RPMI7951 (cell line): ENCODE data around the gene NIPBL. TPM values are rescaled to one million over a fixed set of nuclear protein-coding genes. Genes with fewer than 3 reads are reported as not detected.
"Not testable (repeated sequence)": the region's sequence is repeated elsewhere in the genome, so short reads cannot be mapped to it uniquely, and the experiment has no call there.

Experiments used
- DNase-seq: peaks from one replicate; pipeline ENCODE4 v3.0.0-alpha.2; 2012; ENCODE audit warnings: low read depth
- total RNA-seq: library from RNA; depleted of rRNA; stranded (reverse); fragments of >200 nt; shearing (Covaris generic); gene quantifications from 2 replicates; pipeline ENCODE4 v1.2.3, GENCODE V29; 2014

NIPBL gene
- total RNA-seq, 1 experiment from 2014 or later = 21.5 TPM

DNA sequence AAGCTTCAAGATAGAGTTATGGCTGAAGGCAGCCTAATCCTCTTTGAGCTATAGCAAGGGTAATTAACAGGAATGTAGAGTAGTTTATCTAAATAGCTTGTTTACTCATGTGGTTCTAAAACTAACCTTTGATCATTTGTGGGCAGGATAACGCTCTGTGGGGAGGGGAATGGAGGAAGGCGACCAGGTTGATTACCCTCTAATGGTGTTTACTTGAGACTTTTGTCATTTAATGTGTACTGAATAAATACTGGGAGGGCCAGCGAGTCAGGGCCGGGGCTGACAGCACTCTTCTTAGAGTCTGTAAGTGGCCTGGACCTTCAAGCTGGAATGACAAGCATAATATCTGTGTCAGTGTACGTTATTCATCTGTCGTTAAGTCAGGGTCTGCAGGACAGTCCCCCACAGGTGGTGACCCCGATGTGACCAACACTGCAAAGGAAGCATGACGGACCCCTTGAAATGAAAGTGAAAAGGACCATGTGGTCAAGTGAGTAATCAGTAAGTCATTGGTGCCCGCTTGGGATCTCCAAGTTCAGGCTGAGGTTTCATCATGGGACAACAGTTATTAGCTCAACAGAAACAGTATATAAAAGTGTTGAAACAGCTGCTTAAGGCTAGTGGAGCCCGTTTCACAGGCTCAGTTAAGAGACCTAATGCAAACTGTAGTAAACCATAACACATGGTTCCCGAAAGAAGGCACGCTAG is 210.1 kb downstream of the NIPBL start:
- peak; percentile 49 for DNase-seq

DNA sequence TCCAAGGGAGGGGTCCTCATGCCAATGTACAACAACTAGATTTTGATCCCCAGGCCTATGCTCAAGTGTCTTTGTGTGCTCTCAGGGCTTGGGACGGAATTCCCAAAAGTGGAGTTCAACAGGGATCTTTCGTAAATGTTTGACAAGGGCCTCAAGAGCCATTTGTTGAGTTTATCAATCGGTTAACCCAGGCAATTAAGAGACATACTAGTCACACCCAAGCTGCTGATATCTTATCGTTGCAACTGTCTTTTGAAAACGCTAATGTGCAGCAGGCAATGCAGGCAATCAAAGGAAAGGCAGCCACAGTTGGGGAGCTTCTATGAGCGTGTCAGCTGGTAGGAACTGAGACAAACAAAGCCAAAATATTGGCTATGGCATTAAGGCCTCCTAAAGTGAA is 211.4 kb downstream of the NIPBL start:
- no peak for DNase-seq

DNA sequence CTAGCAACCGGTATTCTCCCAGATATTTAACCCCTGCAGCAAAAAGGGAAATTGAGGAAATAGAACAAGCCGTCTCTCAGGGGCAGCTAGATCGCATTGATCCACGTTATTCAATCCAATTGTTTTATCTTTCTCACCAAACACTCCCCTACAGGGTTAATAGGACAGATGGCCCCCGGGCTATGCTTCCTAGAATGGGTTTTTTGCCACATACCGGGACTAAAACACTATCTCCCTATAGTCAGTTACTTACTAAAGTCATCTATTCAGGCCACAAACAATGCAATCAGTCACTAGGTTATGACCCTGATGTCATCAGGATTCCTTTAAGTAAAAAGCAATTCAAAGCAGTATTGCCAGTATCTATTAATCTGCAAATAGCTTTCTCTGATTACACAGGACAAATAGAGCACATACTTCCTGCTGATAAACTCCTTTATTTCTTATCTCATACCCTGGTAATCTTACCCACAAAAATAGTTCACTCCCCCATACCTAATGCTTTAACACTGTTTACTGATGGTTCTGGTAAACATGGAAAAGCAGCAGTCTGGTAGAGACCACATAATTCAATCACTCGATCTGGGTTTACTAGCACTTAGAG is 213.7 kb downstream of the NIPBL start:
- DNase-seq = no peak

DNA sequence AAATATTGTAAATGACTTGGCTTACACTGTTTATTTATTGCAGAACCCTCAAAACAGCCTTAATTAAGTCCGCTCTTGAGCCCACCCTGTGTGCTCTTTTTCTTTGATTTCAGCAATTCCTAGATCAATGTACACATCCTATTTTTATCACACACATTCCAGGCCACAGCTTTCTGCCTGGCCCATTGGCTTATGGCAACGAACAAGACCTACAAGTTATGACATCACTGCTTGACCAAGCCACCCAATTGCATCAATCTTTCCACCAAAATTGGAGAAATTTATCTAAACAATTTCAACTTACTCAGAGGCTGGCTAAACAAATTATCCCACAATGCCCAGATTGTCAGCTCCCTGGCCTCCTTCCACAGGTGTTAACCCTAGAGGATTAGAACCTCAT is 214.2 kb downstream of the NIPBL start:
- no peak for DNase-seq

DNA sequence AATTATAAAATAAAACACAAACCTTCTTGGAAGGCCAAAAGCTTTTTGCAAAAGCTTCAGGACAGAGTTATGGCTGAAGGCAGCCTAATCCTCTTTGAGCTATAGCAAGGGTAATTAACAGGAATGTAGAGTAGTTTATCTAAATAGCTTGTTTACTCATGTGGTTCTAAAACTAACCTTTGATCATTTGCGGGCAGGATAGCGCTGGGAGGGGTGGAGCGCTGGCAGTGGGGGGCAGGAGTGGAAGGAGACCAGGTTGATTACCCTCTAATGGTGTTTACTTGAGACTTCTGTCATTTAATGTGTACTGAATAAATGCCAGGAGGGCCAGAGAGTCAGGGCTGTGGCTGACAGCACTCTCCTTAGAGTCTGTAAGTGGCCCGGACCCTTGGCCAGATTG is 217.2 kb downstream of the NIPBL start:
- not testable (repeated sequence) for DNase-seq

DNA sequence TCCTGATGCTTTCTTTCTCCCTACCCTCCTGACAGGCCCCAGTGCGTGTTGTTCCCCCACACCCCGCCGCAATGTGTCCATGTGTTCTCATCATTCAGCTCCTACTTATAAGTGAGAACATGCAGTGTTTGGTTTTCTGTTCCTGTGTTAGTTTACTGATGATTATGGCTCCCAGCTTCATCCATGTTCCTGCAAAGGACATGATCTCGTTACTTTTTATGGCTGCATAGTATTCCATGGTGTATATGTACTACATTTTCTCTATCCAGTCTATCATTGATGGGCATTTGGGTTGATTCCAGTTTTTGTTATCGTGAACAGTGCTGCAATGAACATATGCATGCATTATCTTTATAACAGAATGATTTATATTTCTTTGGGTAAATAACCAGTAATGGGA is 222.7 kb downstream of the NIPBL start:
- not testable (repeated sequence) for DNase-seq

DNA sequence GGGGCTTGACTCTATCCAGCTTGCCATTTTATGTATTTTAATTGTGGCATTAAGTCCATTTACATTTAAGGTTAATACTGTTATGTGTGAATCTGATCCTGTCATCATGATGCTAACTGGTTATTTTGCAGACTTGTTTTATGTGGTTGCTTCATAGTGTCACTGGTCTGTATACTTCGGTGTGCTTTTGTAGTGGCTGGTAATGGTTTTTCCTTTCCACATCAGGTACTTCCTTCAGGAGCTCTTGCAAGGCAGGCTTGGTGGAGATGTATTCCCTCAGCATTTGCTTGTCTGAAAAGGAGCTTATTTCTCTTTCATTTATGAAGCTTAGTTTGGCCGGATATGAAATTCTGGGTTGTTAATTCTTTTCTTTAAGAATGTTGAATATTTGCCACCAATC is 226.7 kb downstream of the NIPBL start:
- no peak for DNase-seq

DNA sequence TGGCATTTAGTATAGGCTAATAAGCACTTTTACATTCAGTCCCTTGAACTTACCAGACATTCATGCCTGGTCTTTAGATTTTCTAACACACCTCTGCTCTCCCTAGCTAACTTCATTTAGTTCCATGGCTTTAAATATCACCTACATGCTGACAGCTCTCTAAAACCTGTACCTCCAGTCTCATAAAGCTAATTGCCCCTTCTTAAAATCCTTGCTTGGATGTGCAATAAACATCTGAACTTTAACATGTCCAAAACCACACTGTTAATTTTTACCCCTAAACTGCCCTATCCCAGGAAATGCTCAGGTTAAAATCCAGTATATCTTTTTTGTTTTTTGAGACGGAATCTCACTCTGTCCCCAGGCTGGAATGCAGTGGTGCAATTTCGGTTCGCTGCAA is 232.8 kb downstream of the NIPBL start:
- no peak for DNase-seq

DNA sequence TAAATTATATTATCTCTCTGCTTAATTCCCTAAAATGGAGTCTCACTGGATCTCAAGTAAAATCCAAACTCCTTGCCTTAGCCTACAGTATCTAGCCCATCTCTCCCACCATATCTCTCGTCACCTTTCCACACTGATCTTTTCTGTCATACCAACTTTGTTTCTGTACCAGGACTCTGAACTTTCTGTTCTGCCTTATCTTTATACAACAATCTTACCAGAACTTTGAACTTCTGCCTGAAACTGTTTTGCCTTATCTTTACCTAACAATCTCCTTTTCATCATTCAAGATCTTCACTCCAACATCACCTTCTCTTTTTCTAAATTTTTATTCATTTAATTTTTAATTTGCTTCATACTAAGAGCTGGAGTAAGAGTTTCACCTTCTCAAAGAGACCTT is 233.6 kb downstream of the NIPBL start:
- DNase-seq = no peak

DNA sequence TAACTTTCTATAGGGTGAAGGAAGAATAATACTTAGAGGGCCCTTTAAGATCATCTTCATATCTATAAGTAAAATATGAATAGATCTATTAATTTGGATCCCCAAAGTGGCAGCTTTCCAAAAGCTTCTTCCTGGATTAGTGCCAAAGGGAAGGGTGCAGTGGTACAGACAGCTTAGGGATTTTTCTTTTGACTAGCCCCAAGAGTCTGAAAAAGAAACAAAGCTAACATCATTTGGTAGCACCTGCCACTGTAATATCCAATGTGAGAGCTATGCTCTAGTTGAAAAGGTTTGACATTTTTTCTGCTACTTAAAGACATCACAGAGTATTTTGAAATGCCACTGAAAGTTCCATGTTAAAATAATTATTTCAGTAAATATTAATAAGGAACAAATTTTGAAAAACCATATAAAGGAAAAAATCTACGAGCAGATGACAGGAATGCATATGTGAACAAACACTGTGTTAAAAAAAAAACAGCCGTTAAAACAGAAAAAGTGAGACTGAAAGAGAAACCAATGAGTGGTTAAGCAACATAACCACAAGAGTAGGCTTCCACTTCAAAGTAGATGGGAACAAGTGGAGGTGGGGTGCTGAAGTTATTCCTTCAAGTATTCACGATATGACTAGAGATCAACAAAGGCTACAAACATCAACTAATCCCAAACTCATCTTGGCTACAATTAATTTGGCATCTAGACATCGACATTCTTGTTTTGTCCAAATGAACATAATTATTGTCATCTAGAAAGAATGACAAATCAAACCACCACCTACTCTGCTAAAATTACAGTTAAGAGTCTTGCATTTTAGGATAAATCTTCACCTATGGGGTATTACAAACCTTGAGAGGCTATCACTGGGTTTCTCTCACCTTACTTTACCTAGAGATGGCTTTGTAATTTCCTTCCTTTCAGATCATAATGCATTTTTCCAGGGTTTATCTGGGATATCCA is 235.1 kb downstream of the NIPBL start:
- peak; percentile 8 for DNase-seq

DNA sequence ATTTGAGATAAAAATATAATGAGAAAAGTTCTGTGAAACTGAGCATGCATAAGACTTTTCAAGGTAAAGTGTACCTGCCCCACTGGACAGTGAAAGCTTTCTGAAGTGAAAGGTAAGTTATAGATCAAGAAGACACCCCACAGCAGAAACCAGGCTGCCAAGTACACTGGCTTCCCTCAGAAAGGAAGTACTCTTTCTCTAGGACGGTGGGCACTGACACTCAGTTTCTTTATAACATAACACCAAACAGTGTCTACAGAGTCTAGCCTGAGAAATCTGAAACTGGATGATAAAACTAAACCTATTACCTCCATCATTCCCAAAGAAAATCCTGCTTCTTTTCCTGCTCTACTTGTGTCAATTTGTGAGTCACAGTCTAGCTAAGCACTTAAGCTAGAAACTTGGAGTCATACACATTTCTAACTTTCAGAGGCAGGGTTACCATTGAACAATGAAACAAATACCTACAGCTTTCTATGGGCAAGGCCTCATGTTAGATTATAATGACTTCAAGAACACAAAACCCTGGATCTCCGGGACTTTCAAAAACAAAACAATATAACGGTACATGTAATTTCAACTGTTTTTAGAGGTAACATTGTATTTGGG is 235.9 kb downstream of the NIPBL start:
- no peak for DNase-seq
